ENCODE data around the gene EIF1AX.
"Not testable (repeated sequence)": the region's sequence is repeated elsewhere in the genome, so short reads cannot be mapped to it uniquely, and the experiment has no call there.

EIF1AX gene

GRCh38 chrX:20127440-20127839, 14.2 kb downstream of the EIF1AX start:
- not testable (repeated sequence) for H3K79me2 ChIP-seq (ENCODE audit: insufficient read depth, low read length); DNase-seq; H3K27me3 ChIP-seq (ENCODE audit: insufficient read depth, low read length, poor library complexity); H4K20me1 ChIP-seq (ENCODE audit: insufficient read depth, low read length); H3K4me1 ChIP-seq (ENCODE audit: insufficient read depth, low read length); H3K4me2 ChIP-seq (ENCODE audit: insufficient read depth, low read length); H3K9ac ChIP-seq (ENCODE audit: low read depth, low read length); H3K27ac ChIP-seq (ENCODE audit: low read length); H3K4me3 ChIP-seq (ENCODE audit: low read depth in 1 of 2, low read length in 2 of 2); H2AFZ ChIP-seq (ENCODE audit: low read depth, low read length); H3K9me3 ChIP-seq (ENCODE audit: insufficient read depth, low read length, severe bottlenecking)
- H3K36me3 ChIP-seq (ENCODE audit: insufficient read depth, low read length), result peaks cover 45% of the 10 kb centered on the region; the same call in 1 of the 2 replicates
- TF ChIP-seq, protein P1, sequence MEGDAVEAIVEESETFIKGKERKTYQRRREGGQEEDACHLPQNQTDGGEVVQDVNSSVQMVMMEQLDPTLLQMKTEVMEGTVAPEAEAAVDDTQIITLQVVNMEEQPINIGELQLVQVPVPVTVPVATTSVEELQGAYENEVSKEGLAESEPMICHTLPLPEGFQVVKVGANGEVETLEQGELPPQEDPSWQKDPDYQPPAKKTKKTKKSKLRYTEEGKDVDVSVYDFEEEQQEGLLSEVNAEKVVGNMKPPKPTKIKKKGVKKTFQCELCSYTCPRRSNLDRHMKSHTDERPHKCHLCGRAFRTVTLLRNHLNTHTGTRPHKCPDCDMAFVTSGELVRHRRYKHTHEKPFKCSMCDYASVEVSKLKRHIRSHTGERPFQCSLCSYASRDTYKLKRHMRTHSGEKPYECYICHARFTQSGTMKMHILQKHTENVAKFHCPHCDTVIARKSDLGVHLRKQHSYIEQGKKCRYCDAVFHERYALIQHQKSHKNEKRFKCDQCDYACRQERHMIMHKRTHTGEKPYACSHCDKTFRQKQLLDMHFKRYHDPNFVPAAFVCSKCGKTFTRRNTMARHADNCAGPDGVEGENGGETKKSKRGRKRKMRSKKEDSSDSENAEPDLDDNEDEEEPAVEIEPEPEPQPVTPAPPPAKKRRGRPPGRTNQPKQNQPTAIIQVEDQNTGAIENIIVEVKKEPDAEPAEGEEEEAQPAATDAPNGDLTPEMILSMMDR (IDR thresholded peaks at IDR 0.05; ENCODE audit: borderline replicate concordance, extremely low read depth, low read length, poor library complexity, severe bottlenecking), result peak; percentile 27
- ATAC-seq (ENCODE audit: insufficient read depth, low read depth), result peak; percentile 73

- not testable (repeated sequence) for ATAC-seq (ENCODE audit: insufficient read depth, low read depth); H3K9me3 ChIP-seq (ENCODE audit: insufficient read depth, low read length, severe bottlenecking); H3K9ac ChIP-seq (ENCODE audit: low read depth, low read length); H3K4me2 ChIP-seq (ENCODE audit: insufficient read depth, low read length); H3K4me3 ChIP-seq (ENCODE audit: low read depth in 1 of 2, low read length in 2 of 2); H4K20me1 ChIP-seq (ENCODE audit: insufficient read depth, low read length); H3K79me2 ChIP-seq (ENCODE audit: insufficient read depth, low read length); H2AFZ ChIP-seq (ENCODE audit: low read depth, low read length); H3K4me1 ChIP-seq (ENCODE audit: insufficient read depth, low read length); DNase-seq; H3K27me3 ChIP-seq (ENCODE audit: insufficient read depth, low read length, poor library complexity); H3K27ac ChIP-seq (ENCODE audit: low read length)
- H3K36me3 ChIP-seq (ENCODE audit: insufficient read depth, low read length), result peaks cover 39% of the 10 kb centered on the region; the same call in 1 of the 2 replicates
Measured at GRCh38 chrX:20126833-20127232, 14.8 kb downstream of the EIF1AX start.

DNA sequence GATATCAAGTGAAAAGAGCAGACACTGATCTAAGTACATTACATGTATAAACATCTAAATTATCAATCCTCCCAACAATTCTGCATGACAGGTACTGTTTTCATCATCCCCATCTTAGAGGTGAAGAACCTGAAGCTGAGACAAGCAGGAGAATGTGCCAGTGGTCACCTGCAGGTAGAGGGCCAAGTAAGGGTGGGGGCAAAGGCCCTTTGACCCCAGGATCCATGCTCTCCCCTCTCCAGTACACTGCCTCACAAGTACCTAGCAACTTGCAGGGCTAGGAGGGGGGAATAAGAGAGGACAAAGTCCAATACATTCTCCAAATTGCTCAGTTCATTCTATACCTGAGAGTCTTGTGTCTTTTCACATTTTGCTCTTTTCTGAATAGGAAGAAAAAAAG, 16.7 kb downstream of the EIF1AX start:
- Histone ChIP-seq H2AFZ (ENCODE audit: low read depth, low read length) (no peak overlapping the region), H3K4me3 (ENCODE audit: low read depth in 1 of 2, low read length in 2 of 2) (no peak overlapping the region), H3K4me1 (ENCODE audit: insufficient read depth, low read length) (no peaks in the 10 kb centered on the region), H3K27ac (ENCODE audit: low read length) (no peak overlapping the region), H3K4me2 (ENCODE audit: insufficient read depth, low read length) (no peak overlapping the region), H3K79me2 (ENCODE audit: insufficient read depth, low read length) (no peaks in the 10 kb centered on the region), H3K9ac (ENCODE audit: low read depth, low read length) (no peak overlapping the region), H4K20me1 (ENCODE audit: insufficient read depth, low read length) (no peaks in the 10 kb centered on the region), H3K27me3 (ENCODE audit: insufficient read depth, low read length, poor library complexity) (no peaks in the 10 kb centered on the region), H3K36me3 (ENCODE audit: insufficient read depth, low read length) (peaks cover 25% of the 10 kb centered on the region; the same call in 1 of the 2 replicates), H3K9me3 (ENCODE audit: insufficient read depth, low read length, severe bottlenecking) (no peaks in the 10 kb centered on the region)
- ATAC-seq (ENCODE audit: insufficient read depth, low read depth), result no peak
- no peak for TF ChIP-seq EZH2 (IDR thresholded peaks at IDR 0.05; ENCODE audit: borderline replicate concordance, low read depth, low read length, severe bottlenecking)
- TF ChIP-seq, protein P1 (IDR thresholded peaks at IDR 0.05; ENCODE audit: borderline replicate concordance, extremely low read depth, low read length, poor library complexity, severe bottlenecking), result no peak
- no peak for DNase-seq

DNA sequence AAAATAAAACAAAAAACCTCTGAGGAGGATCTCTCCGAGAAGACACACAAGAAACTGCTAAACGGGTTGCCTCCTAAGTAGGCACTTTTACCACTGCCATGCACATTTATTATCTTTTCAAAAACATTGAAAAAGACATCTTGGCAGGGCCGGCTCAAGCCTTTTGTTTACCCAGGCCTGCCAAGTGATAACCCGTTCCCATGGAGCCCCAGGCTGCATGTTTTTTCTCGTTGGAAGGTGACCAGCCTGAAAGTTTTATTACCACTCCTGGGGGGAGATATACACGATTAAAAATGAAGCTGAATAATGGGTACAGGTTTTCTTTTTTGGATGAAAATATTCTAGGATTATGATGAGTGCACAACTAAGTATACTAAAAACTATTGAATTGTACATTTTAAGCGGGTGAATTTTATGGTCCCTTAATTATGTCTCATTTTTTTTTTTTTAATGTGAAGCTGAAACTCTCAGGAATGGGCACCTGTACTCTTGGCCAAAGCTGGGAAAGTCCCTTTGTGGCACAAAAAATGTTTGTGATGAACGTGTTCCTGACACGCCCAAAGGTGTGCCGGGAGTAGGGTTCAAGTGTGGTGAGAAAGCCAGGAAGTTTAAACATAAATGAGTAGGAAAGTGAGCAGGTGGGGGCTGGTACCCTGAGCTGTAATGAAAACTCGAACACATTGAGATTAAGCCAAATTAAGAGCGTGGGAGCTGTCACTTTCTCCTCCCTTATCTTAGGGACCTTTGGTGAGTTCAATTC, 23.4 kb downstream of the EIF1AX start:
- no peak for ATAC-seq (ENCODE audit: insufficient read depth, low read depth)
- H2AFZ ChIP-seq (ENCODE audit: low read depth, low read length), result no peak overlapping the region
- H3K79me2 ChIP-seq (ENCODE audit: insufficient read depth, low read length), result no peaks in the 10 kb centered on the region
- DNase-seq, result no peak
- H3K27ac ChIP-seq (ENCODE audit: low read length), result no peak overlapping the region
- H3K9ac ChIP-seq (ENCODE audit: low read depth, low read length), result no peak overlapping the region
- TF ChIP-seq, protein P1 (IDR thresholded peaks at IDR 0.05; ENCODE audit: borderline replicate concordance, extremely low read depth, low read length, poor library complexity, severe bottlenecking), result no peak
- TF ChIP-seq EZH2 (IDR thresholded peaks at IDR 0.05; ENCODE audit: borderline replicate concordance, low read depth, low read length, severe bottlenecking), result no peak
- no peaks in the 10 kb centered on the region for H3K9me3 ChIP-seq (ENCODE audit: insufficient read depth, low read length, severe bottlenecking)
- no peak overlapping the region for H3K4me3 ChIP-seq (ENCODE audit: low read depth in 1 of 2, low read length in 2 of 2)
- no peak overlapping the region for H3K4me2 ChIP-seq (ENCODE audit: insufficient read depth, low read length)
- H3K4me1 ChIP-seq (ENCODE audit: insufficient read depth, low read length), result no peaks in the 10 kb centered on the region
- no peaks in the 10 kb centered on the region for H4K20me1 ChIP-seq (ENCODE audit: insufficient read depth, low read length)
- no peaks in the 10 kb centered on the region for H3K27me3 ChIP-seq (ENCODE audit: insufficient read depth, low read length, poor library complexity)
- no peaks in the 10 kb centered on the region for H3K36me3 ChIP-seq (ENCODE audit: insufficient read depth, low read length)

Data from DND-41 (cell line).